Measurements from ENCODE around the gene BRICD5.

DNA sequence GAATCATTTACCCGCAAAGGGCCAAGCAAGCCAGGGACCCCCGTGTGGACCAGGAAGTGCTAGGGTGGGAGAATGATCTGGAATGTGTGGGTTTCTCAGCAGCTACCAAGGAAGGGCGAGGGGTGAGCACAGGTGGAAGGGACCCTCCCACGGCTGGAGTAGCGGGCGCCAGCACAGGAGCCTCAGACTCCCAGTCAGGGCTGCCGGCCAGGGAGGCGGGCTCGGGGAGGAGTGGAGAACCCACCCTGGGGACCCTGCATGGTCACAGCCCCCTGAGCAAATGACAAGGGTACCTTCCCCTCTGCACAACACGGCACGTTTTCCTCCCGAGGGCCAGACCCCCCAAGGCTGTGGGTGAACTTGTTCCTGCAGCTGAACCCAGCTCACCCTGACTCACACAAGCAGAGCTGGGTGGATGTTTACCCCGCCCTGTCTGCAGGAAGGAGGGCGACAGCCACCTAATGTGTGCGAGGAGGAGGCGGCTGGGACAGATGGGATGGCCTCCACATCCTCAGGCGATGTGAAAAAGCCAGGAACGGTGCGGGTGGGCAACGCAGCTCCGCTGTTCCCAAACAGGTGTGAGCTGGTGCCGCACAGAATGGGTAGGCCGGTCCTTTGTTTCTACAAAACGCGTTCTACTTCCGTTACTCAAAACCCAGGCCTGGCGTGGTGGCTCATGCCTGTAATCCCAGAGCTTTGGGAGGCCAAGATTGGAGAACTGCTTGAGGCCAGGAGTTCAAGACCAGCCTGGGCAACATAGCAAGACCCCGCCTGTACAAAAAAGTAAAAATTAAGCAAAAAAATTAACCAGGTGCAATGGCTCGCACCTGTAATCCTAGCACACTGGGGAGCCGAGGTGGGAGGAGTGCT is 34.5 kb upstream of the BRICD5 start:
- no peak for TF ChIP-seq EP300 (IDR thresholded peaks at IDR 0.05)
- TF ChIP-seq, protein P1, sequence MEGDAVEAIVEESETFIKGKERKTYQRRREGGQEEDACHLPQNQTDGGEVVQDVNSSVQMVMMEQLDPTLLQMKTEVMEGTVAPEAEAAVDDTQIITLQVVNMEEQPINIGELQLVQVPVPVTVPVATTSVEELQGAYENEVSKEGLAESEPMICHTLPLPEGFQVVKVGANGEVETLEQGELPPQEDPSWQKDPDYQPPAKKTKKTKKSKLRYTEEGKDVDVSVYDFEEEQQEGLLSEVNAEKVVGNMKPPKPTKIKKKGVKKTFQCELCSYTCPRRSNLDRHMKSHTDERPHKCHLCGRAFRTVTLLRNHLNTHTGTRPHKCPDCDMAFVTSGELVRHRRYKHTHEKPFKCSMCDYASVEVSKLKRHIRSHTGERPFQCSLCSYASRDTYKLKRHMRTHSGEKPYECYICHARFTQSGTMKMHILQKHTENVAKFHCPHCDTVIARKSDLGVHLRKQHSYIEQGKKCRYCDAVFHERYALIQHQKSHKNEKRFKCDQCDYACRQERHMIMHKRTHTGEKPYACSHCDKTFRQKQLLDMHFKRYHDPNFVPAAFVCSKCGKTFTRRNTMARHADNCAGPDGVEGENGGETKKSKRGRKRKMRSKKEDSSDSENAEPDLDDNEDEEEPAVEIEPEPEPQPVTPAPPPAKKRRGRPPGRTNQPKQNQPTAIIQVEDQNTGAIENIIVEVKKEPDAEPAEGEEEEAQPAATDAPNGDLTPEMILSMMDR (IDR thresholded peaks at IDR 0.05) = no peak
- TF ChIP-seq POLR2A (IDR thresholded peaks at IDR 0.05) = no peak
- no peak for TF ChIP-seq POLR2AphosphoS5 (IDR thresholded peaks at IDR 0.05)

Data from gastroesophageal sphincter (tissue), 3 donors.